GM18508 (cell line): ENCODE results near the gene COBL.
"Not testable (repeated sequence)": the region's sequence is repeated elsewhere in the genome, so short reads cannot be mapped to it uniquely, and the experiment has no call there.

ENCODE experiments used
- ATAC-seq: cut with Tn5 transposase; IDR thresholded peaks from one replicate; pipeline ENCODE4 v1.9.1; 2021; ENCODE audit warnings: moderate number of reproducible peaks; ENCODE audit not compliant: insufficient read depth, unreplicated experiment

The COBL gene

GRCh38 chr7:51222916-51223315 is 93.7 kb downstream of the COBL start:
- ATAC-seq = no peak

GRCh38 chr7:51220226-51220625 is 96.4 kb downstream of the COBL start:
- ATAC-seq = no peak

- no peak for ATAC-seq
Measured at GRCh38 chr7:51219261-51219988, 97.2 kb downstream of the COBL start.

- ATAC-seq = no peak
Measured at GRCh38 chr7:51217804-51218203, 98.8 kb downstream of the COBL start.

- no peak for ATAC-seq
Measured at GRCh38 chr7:51214098-51214497, 102.5 kb downstream of the COBL start.

DNA sequence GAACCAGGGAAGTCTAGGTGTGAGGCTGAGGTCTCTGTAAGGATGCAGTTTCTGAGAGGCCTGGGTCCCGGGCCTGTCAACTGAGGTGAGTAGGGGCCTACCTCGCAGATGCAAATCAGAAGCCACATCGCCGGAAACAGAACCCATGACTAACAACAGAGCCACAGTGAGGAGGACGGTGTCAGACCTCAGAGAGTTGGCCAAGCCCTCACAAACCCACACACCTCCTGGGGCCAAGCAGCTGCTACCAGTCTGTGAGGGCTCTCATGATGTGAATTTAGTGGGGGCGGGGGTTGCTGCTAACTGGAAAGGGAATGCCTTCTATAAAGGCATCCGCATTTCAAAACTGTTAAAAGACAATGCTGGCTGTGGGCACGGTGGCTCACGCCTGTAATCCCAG is 103.0 kb downstream of the COBL start:
- no peak for ATAC-seq

DNA sequence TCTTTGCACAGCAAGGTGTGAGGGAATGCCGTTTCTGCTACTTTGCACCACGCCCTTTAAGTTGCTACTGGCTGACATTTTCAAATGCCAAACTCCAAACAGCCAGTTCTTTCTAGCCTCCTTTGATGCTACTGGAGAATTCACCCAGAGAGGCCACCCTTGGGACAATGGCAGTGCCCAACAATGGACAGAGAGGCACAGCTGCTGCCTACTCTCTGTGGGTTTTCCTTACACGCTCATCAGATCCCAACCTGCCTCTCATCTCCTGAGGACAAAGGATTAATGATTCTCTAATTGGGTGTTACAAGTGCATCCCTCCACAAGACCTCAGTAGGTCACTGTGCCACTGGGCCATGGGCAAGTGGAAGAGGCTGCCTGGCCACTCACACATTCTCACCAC is 105.8 kb downstream of the COBL start:
- ATAC-seq = no peak

DNA sequence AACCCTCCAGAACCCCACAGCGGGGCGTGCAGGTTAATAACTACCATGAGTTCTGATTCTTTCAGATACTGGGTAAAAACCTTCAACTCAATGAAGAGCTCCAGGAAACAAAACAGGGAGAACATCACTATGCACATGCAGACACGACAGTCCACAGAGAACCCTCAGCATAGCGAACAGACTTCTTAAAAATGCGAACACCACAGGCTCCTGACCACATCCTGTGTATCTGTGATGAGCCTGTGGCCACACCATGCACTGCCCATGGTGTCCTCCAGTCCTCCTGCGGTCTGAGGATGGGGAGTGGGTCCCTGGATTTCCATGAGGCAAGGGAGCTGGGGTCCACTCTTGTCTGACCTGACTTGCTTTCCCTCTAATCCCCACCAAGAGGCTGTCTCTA is 107.2 kb downstream of the COBL start:
- no peak for ATAC-seq

- ATAC-seq = not testable (repeated sequence)
Measured at GRCh38 chr7:51208125-51208524, 108.5 kb downstream of the COBL start.

DNA sequence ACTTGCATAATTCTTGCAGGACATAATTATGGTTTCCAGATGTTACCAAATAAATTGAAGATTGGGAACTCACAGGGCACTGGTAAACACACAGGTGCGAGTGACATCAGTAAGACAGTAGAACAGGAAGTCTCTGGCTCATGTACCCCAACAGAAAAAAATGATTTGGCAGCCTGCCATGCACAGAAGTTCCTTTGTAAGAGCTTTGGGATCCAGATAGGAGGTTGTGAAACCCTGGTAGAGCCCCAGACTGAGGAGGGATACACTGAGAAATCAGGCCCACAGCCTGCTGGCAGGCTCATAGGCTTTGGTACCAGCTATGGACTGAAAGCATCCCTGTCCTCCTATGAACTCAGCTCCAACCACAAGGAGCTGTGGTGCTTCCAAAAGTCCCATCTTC is 118.0 kb downstream of the COBL start:
- no peak for ATAC-seq

- no peak for ATAC-seq
Measured at GRCh38 chr7:51190969-51191368, 125.6 kb downstream of the COBL start.

- ATAC-seq = no peak
Measured at GRCh38 chr7:51189777-51190176, 126.8 kb downstream of the COBL start.

DNA sequence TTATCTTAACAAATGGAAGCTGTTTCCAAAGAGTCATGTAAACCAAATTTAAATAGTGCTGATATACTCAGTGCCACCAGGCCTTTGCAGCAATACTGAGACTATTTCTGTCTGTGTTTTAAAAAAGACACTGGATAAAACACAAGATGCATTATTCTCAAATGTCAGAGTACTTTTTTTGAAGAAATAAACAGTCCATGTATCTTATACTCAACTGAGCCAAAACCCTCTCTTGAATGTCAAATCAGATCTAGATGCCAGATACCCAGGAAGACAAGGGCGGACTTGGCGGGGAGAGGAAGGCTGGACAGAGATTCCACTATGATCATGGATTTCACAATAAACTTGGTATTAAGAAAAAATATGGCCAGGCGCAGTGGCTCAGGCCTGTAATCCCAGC is 127.6 kb downstream of the COBL start:
- no peak for ATAC-seq

- no peak for ATAC-seq
Measured at GRCh38 chr7:51187941-51188340, 128.7 kb downstream of the COBL start.

- ATAC-seq = no peak
Measured at GRCh38 chr7:51186531-51186930, 130.1 kb downstream of the COBL start.

DNA sequence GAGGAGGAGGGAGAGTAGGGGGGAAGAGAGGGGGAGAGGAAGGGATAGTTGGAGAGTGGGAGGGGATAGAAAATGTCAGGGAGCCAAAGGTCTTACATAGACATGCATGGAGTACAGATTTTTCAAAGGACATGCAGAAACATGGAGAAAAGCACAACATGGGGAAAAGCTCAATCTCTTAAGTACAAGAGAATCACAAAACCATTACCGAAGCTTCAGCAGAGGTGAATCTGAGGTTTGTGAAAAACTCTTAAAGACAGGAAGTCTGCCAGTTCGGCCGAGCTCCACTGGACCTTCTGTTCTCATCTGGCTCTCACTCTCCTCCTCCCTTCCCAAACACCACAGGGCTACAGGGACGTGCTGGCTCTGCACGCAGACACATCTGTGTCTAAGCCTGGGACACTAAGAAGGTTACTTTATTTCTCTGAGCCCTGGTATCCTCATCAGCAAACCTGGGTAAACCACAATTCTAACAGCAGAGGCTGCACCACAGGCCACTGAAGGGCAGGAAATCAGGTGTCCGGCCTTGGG is 133.9 kb downstream of the COBL start:
- no peak for ATAC-seq

GRCh38 chr7:51180092-51180491 is 136.5 kb downstream of the COBL start:
- no peak for ATAC-seq

- no peak for ATAC-seq
Measured at GRCh38 chr7:51175992-51176388, 140.6 kb downstream of the COBL start.

- ATAC-seq = no peak
Measured at GRCh38 chr7:51175316-51175991, 141.2 kb downstream of the COBL start.

DNA sequence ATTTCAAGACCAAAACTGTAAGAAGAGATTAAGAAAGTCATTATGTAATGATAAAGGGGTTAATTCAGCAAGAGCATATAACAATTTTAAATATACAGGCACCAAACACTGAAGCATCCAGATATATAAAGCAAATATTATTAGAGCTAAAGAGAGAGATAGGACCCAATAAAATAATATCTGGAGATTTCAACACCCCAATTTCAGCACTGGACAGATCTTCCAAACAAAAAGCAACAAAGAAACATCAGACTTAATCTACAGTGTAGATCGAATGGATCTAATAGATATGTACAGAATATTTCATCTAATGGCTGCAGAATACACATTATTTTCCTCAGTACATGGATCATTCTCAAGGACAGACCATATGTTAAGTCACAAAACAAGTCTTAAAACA is 151.3 kb downstream of the COBL start:
- no peak for ATAC-seq

DNA sequence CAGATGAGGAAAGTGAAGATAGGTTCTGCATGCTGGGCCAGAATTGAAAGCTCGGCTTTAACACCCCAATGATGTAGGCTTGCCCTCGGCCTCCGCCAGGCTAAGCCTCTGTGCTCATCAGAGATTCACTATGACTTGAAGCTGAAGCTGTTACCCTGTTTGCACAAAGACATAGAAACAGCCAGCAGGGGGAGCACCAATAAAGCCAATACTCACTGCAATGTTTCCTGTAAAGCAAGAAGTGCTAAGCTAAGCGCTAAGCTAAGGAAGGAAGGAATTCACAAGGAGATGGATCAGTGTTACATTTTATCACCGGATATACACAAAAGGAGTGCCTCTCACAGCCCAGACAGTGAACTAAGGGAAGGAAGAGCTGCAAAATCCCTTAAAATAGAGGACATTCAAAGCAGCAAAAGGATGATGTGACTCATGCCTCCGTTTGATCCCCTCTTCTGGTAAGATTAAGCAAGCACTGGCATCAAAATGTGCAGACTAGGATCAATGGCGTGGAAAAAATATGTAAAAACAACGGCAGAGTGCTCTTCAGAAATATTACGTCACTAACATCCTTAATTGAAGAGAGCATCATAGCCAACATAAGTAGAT is 153.8 kb downstream of the COBL start:
- ATAC-seq = peak; percentile 96
